Measurements from ENCODE around the gene CDIP1.

The CDIP1 gene

DNA sequence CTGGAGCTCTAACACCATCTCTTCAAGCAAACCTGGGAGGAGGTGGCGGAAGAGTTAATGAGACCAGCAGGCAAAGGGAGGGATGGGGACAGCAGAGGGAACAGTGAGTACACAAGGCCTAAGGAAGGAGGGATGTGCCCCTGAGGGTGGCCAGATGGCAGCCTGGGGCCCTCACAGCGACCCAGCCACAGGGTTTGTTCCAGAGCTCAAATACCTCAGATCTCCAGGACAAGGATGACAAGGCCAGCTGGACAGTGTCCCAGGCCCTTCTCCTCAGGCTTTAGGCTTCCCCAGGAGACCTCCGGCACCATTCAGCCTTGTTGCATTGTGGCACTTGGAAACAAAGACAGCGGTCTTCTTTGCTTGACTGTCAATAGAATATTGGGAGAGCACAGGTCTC is 14.9 kb downstream of the CDIP1 start:
- no peaks in the 10 kb centered on the region; the same call in 1 of the 2 replicates for H3K36me3 ChIP-seq (ENCODE audit: insufficient read depth)
- H3K4me1 ChIP-seq (ENCODE audit: low read depth, poor library complexity, severe bottlenecking) = peaks cover 9% of the 10 kb centered on the region
- H4K20me1 ChIP-seq (ENCODE audit: insufficient read depth) = no peaks in the 10 kb centered on the region
- no peaks in the 10 kb centered on the region for H3K27me3 ChIP-seq (ENCODE audit: insufficient read depth, low read depth)
- no peak overlapping the region for H2AFZ ChIP-seq (ENCODE audit: low read depth)
- TF ChIP-seq, protein P1, sequence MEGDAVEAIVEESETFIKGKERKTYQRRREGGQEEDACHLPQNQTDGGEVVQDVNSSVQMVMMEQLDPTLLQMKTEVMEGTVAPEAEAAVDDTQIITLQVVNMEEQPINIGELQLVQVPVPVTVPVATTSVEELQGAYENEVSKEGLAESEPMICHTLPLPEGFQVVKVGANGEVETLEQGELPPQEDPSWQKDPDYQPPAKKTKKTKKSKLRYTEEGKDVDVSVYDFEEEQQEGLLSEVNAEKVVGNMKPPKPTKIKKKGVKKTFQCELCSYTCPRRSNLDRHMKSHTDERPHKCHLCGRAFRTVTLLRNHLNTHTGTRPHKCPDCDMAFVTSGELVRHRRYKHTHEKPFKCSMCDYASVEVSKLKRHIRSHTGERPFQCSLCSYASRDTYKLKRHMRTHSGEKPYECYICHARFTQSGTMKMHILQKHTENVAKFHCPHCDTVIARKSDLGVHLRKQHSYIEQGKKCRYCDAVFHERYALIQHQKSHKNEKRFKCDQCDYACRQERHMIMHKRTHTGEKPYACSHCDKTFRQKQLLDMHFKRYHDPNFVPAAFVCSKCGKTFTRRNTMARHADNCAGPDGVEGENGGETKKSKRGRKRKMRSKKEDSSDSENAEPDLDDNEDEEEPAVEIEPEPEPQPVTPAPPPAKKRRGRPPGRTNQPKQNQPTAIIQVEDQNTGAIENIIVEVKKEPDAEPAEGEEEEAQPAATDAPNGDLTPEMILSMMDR (conservative IDR thresholded peaks at IDR 0.05; ENCODE audit: low read depth, low read length) = no peak
- H3K9ac ChIP-seq = no peak overlapping the region
- H3K4me2 ChIP-seq = no peak overlapping the region
- no peak overlapping the region for H3K27ac ChIP-seq
- peaks cover 25% of the 10 kb centered on the region; the same call in 1 of the 2 replicates for H3K79me2 ChIP-seq (ENCODE audit: insufficient read depth, low read depth)
- H3K4me3 ChIP-seq (IDR thresholded peaks at IDR 0.05; ENCODE audit: insufficient read depth, low read depth, low read length) = no peak overlapping the region

GRCh38 chr16:4522051-4522581 is 16.5 kb downstream of the CDIP1 start:
- H3K4me3 ChIP-seq (IDR thresholded peaks at IDR 0.05; ENCODE audit: insufficient read depth, low read depth, low read length) = no peak overlapping the region
- H3K36me3 ChIP-seq (ENCODE audit: insufficient read depth) = no peaks in the 10 kb centered on the region
- H3K9ac ChIP-seq = no peak overlapping the region
- peaks cover 16% of the 10 kb centered on the region for H3K4me1 ChIP-seq (ENCODE audit: low read depth, poor library complexity, severe bottlenecking)
- no peak overlapping the region for H2AFZ ChIP-seq (ENCODE audit: low read depth)
- no peak overlapping the region for H3K27ac ChIP-seq
- H3K79me2 ChIP-seq (ENCODE audit: insufficient read depth, low read depth) = peaks cover 25% of the 10 kb centered on the region; the same call in 1 of the 2 replicates
- no peaks in the 10 kb centered on the region for H4K20me1 ChIP-seq (ENCODE audit: insufficient read depth)
- H3K27me3 ChIP-seq (ENCODE audit: insufficient read depth, low read depth) = no peaks in the 10 kb centered on the region
- TF ChIP-seq, protein P1 (conservative IDR thresholded peaks at IDR 0.05; ENCODE audit: low read depth, low read length) = no peak
- H3K4me2 ChIP-seq = no peak overlapping the region

- Histone ChIP-seq H3K79me2 (ENCODE audit: insufficient read depth, low read depth) (peaks cover 33% of the 10 kb centered on the region; the same call in 1 of the 2 replicates), H3K9ac (no peak overlapping the region), H3K36me3 (ENCODE audit: insufficient read depth) (no peaks in the 10 kb centered on the region), H3K4me3 (IDR thresholded peaks at IDR 0.05; ENCODE audit: insufficient read depth, low read depth, low read length) (no peak overlapping the region), H3K27me3 (ENCODE audit: insufficient read depth, low read depth) (no peaks in the 10 kb centered on the region), H2AFZ (ENCODE audit: low read depth) (no peak overlapping the region), H4K20me1 (ENCODE audit: insufficient read depth) (no peaks in the 10 kb centered on the region), H3K27ac (no peak overlapping the region), H3K4me2 (no peak overlapping the region), H3K4me1 (ENCODE audit: low read depth, poor library complexity, severe bottlenecking) (peaks cover 29% of the 10 kb centered on the region)
- TF ChIP-seq, protein P1 (conservative IDR thresholded peaks at IDR 0.05; ENCODE audit: low read depth, low read length) = no peak
These were observed 17.7 kb downstream of the CDIP1 start for GRCh38 chr16:4520913-4521312.

DNA sequence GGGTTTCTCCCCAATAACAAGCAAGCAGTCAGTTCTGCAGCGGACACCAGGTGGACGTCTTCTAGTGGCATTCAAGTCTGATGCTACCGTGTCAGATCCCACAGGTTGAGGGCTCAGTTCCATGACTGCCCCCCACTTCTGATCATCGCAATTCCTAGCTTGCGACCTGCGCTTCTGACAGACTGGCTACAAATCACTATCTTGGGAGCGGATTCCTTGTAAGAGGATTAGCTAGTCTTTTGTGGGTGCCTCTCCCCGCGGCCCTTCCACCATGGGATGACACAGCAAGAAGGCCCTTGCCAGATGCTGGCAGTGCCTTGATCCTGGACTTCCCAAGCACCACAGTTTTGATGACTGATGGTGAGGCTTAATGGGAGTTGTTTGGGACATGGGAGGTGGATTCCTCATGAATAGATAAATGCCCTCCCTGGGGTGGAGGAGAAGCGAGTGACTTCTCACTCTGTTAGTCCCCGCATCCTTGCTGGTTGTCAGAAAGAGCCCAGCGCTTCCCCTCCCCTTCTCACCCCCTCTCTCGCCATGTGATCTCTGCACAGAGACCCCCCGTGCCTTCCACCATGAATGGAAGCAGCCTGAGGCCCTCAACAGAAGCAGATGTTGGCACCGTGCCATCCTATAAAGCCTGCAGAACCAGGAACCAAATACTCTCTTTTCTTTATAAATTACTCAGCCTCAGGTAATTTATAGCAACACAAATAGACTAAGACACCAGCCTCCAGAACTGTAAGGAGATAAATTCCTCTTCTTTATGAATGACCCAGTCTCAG is 19.1 kb downstream of the CDIP1 start:
- peaks cover 31% of the 10 kb centered on the region; the same call in 1 of the 2 replicates for H3K79me2 ChIP-seq (ENCODE audit: insufficient read depth, low read depth)
- H3K9ac ChIP-seq = no peak overlapping the region
- H3K27ac ChIP-seq = no peak overlapping the region
- H3K4me3 ChIP-seq (IDR thresholded peaks at IDR 0.05; ENCODE audit: insufficient read depth, low read depth, low read length) = no peak overlapping the region
- H3K4me2 ChIP-seq = no peak overlapping the region
- H3K27me3 ChIP-seq (ENCODE audit: insufficient read depth, low read depth) = no peaks in the 10 kb centered on the region
- H3K36me3 ChIP-seq (ENCODE audit: insufficient read depth) = no peaks in the 10 kb centered on the region
- TF ChIP-seq, protein P1 (conservative IDR thresholded peaks at IDR 0.05; ENCODE audit: low read depth, low read length) = no peak
- no peaks in the 10 kb centered on the region for H4K20me1 ChIP-seq (ENCODE audit: insufficient read depth)
- no peak overlapping the region for H2AFZ ChIP-seq (ENCODE audit: low read depth)
- H3K4me1 ChIP-seq (ENCODE audit: low read depth, poor library complexity, severe bottlenecking) = peaks cover 43% of the 10 kb centered on the region

Measured in KMS-11 (cell line).